Measurements from ENCODE around the gene BCO2. TPM values are rescaled to one million over a fixed set of nuclear protein-coding genes. Genes with fewer than 3 reads are reported as not detected.

BCO2 gene, protein sequence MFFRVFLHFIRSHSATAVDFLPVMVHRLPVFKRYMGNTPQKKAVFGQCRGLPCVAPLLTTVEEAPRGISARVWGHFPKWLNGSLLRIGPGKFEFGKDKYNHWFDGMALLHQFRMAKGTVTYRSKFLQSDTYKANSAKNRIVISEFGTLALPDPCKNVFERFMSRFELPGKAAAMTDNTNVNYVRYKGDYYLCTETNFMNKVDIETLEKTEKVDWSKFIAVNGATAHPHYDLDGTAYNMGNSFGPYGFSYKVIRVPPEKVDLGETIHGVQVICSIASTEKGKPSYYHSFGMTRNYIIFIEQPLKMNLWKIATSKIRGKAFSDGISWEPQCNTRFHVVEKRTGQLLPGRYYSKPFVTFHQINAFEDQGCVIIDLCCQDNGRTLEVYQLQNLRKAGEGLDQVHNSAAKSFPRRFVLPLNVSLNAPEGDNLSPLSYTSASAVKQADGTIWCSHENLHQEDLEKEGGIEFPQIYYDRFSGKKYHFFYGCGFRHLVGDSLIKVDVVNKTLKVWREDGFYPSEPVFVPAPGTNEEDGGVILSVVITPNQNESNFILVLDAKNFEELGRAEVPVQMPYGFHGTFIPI
- total RNA-seq = 1 to 10 TPM; 3.9 to 7.2 (median 5.8) TPM
- 9.5 TPM for total RNA-seq (2013)

GRCh38 chr11:112174789-112175598, at the start of gene BCO2:
Gene BCO2 (plus strand): TSS chr11:112175512. CDS start chr11:112175602, 90 bp downstream.
- peak; percentile 82 for TF ChIP-seq CTCF (IDR thresholded peaks at IDR 0.05)
- peak; percentile 86 to 91 (median 87) for ATAC-seq
- 11% methylated on average over 11 of the region's 11 CpGs for WGBS (ENCODE audit: insufficient coverage)
- peaks cover 19% of the 10 kb centered on the region for H3K4me1 ChIP-seq (ENCODE audit: control insufficient read depth, insufficient read depth, low read length)
- no peaks in the 10 kb centered on the region for H3K36me3 Mint-ChIP-seq
- H3K4me1 Mint-ChIP-seq = peaks cover 42 to 45% of the 10 kb centered on the region in 2 donors
- H3K27ac ChIP-seq (ENCODE audit: low read length) = no peak within 1 kb of the TSS
- peaks cover 5 to 12% of the 10 kb centered on the region in 2 donors for H3K27me3 Mint-ChIP-seq (ENCODE audit: low read depth in 2 of 2)
- H3K27ac Mint-ChIP-seq = peak within 1 kb of the TSS; percentile 47 to 74
- intact Hi-C loops (cut with micrococcal nuclease) = loop anchor here (1.0 kb wide), 1 partner anchor 62 kb away; no protein-coding TSS in a partner anchor
- peak; percentile 56 to 62 for DNase-seq
- no peaks in the 10 kb centered on the region for H3K9me3 Mint-ChIP-seq
- H3K9me3 ChIP-seq (ENCODE audit: control insufficient read depth, insufficient read depth, low read length) = no peaks in the 10 kb centered on the region
- H3K27me3 ChIP-seq (ENCODE audit: control insufficient read depth, insufficient read depth, low read length) = no peaks in the 10 kb centered on the region
- H3K4me3 ChIP-seq (ENCODE audit: low read length) = no peak within 1 kb of the TSS
- peak within 1 kb of the TSS; percentile 62 for H3K4me3 Mint-ChIP-seq
- no peaks in the 10 kb centered on the region for H3K36me3 ChIP-seq (ENCODE audit: control insufficient read depth, insufficient read depth, low read length)

- H3K36me3 ChIP-seq (ENCODE audit: control insufficient read depth, insufficient read depth, low read length) = no peaks in the 10 kb centered on the region
- no peak overlapping the region for H3K27ac ChIP-seq (ENCODE audit: low read length)
- no peaks in the 10 kb centered on the region for H3K9me3 Mint-ChIP-seq
- 100% methylated on average over 2 of the region's 2 CpGs for WGBS (ENCODE audit: insufficient coverage)
- intact Hi-C loops (cut with micrococcal nuclease) = no loop called here
- H3K4me1 ChIP-seq (ENCODE audit: control insufficient read depth, insufficient read depth, low read length) = peaks cover 10% of the 10 kb centered on the region
- H3K4me3 ChIP-seq (ENCODE audit: low read length) = no peak overlapping the region
- no peaks in the 10 kb centered on the region for H3K36me3 Mint-ChIP-seq
- no peaks in the 10 kb centered on the region for H3K27me3 Mint-ChIP-seq (ENCODE audit: low read depth in 2 of 2)
- H3K9me3 ChIP-seq (ENCODE audit: control insufficient read depth, insufficient read depth, low read length) = no peaks in the 10 kb centered on the region
- peaks cover 5 to 6% of the 10 kb centered on the region in 2 donors for H3K4me1 Mint-ChIP-seq
- TF ChIP-seq CTCF (IDR thresholded peaks at IDR 0.05) = no peak
- no peak overlapping the region for H3K4me3 Mint-ChIP-seq
- ATAC-seq (no peak), DNase-seq (no peak)
- H3K27me3 ChIP-seq (ENCODE audit: control insufficient read depth, insufficient read depth, low read length) = no peaks in the 10 kb centered on the region
- H3K27ac Mint-ChIP-seq = no peak overlapping the region
Measured at GRCh38 chr11:112127056-112127455, 48.3 kb upstream of the BCO2 start.

- Histone ChIP-seq H3K9me3 (ENCODE audit: control insufficient read depth, insufficient read depth, low read length) (no peaks in the 10 kb centered on the region), H3K4me1 (ENCODE audit: control insufficient read depth, insufficient read depth, low read length) (peaks cover 22% of the 10 kb centered on the region), H3K27ac (ENCODE audit: low read length) (no peak overlapping the region), H3K27me3 (ENCODE audit: control insufficient read depth, insufficient read depth, low read length) (no peaks in the 10 kb centered on the region), H3K4me3 (ENCODE audit: low read length) (no peak overlapping the region), H3K36me3 (ENCODE audit: control insufficient read depth, insufficient read depth, low read length) (no peaks in the 10 kb centered on the region)
- ATAC-seq = no peak
- 70% methylated on average over 3 of the region's 3 CpGs for WGBS (ENCODE audit: insufficient coverage)
- Mint-ChIP-seq H3K4me1 (peaks cover 13% of the 10 kb centered on the region in 2 donors), H3K4me3 (no peak overlapping the region), H3K27me3 (ENCODE audit: low read depth in 2 of 2) (no peaks in the 10 kb centered on the region), H3K27ac (no peak overlapping the region), H3K9me3 (no peaks in the 10 kb centered on the region), H3K36me3 (no peaks in the 10 kb centered on the region)
- DNase-seq = no peak
- no peak for TF ChIP-seq CTCF (IDR thresholded peaks at IDR 0.05)
- intact Hi-C loops (cut with micrococcal nuclease) = no loop called here
Measured at GRCh38 chr11:112128483-112129121, 46.7 kb upstream of the BCO2 start.
